Neural progenitor cell (in vitro differentiated cells): ENCODE results near the gene GZMH. TPM values are rescaled to one million over a fixed set of nuclear protein-coding genes. Genes with fewer than 3 reads are reported as not detected.

ENCODE experiments used
- DNase-seq: peaks from one replicate; pipeline ENCODE4 v3.0.0-alpha.2; 2016; ENCODE audit warnings: low spot score
- H2AFZ ChIP-seq: fragments of 200-600 bp; sonication (generic); replicated peaks from 2 replicates; pipeline ENCODE4 v1.6.1; 2016; ENCODE audit warnings: antibody characterized with exemption
- H3F3A ChIP-seq: fragments of 200-600 bp; sonication (generic); 2 replicates; pipeline ENCODE4 v1.6.1; 2016; ENCODE audit warnings: antibody characterized with exemption, low read depth
- H3K27ac ChIP-seq: fragments of 200-600 bp; sonication (generic); 2 replicates; pipeline ENCODE4 v1.5.1; 2016; ENCODE audit warnings: mild to moderate bottlenecking
- H3K27me3 ChIP-seq: fragments of 200-600 bp; sonication (generic); 2 replicates; pipeline ENCODE4 v1.6.1; 2016; ENCODE audit warnings: mild to moderate bottlenecking, moderate library complexity
- H3K36me3 ChIP-seq: fragments of 200-600 bp; sonication (generic); 2 replicates; pipeline ENCODE4 v1.5.1; 2016
- H3K4me1 ChIP-seq: fragments of 200-600 bp; sonication (generic); 2 replicates; pipeline ENCODE4 v1.6.1; 2016; ENCODE audit warnings: mixed run types
- H3K4me2 ChIP-seq: fragments of 200-600 bp; sonication (generic); 2 replicates; pipeline ENCODE4 v1.6.1; 2016
- H3K4me3 ChIP-seq: fragments of 200-600 bp; sonication (generic); 2 replicates; pipeline ENCODE4 v1.5.1; 2016
- H3K79me2 ChIP-seq: fragments of 200-600 bp; sonication (generic); 2 replicates; pipeline ENCODE4 v1.6.1; 2016; ENCODE audit warnings: low read depth
- H3K9ac ChIP-seq: fragments of 200-600 bp; sonication (generic); 2 replicates; pipeline ENCODE4 v1.6.1; 2016
- H3K9me3 ChIP-seq: fragments of 200-600 bp; sonication (generic); 2 replicates; pipeline ENCODE4 v1.5.1; 2016; ENCODE audit warnings: low read depth
- H4K20me1 ChIP-seq: fragments of 200-600 bp; sonication (generic); 2 replicates; pipeline ENCODE4 v1.6.1; 2016; ENCODE audit warnings: low read depth
- H3K27ac Mint-ChIP-seq: 3 replicates; pipeline ENCODE4 v1.8.0; 2021; ENCODE audit warnings: mixed read lengths
- H3K27me3 Mint-ChIP-seq: 2 replicates; pipeline ENCODE4 v1.8.0; 2022; ENCODE audit warnings: low read depth, mild to moderate bottlenecking, inconsistent platforms, moderate library complexity, mixed read lengths; ENCODE audit not compliant: insufficient read depth
- H3K36me3 Mint-ChIP-seq: 3 replicates; pipeline ENCODE4 v1.8.0; 2021; ENCODE audit warnings: mixed read lengths
- H3K4me1 Mint-ChIP-seq: 3 replicates; pipeline ENCODE4 v1.8.0; 2021; ENCODE audit warnings: mixed read lengths
- H3K4me3 Mint-ChIP-seq: 3 replicates; pipeline ENCODE4 v1.8.0; 2021; ENCODE audit warnings: mild to moderate bottlenecking, moderate library complexity, mixed read lengths
- H3K9me3 Mint-ChIP-seq: 3 replicates; pipeline ENCODE4 v1.8.0; 2020; ENCODE audit warnings: mixed read lengths
- EZH2 ChIP-seq: fragments of 200-600 bp; sonication (generic); IDR thresholded peaks from 2 replicates; pipeline ENCODE4 v1.6.1; 2017; ENCODE audit warnings: antibody characterized with exemption, mild to moderate bottlenecking, moderate library complexity
- EZH2phosphoT487 ChIP-seq: fragments of 200-600 bp; sonication (generic); IDR thresholded peaks from 2 replicates; pipeline ENCODE4 v1.6.1; 2017; ENCODE audit warnings: antibody characterized with exemption
- total RNA-seq: library from RNA; depleted of rRNA; stranded (reverse); fragments of >200 nt; gene quantifications from 2 replicates; pipeline ENCODE4 v1.2.3, GENCODE V29; 2015; ENCODE audit warnings: low replicate concordance
- TF ChIP-seq, protein P1 (sequence below): fragments of 200-600 bp; sonication (generic); IDR thresholded peaks from 2 replicates; pipeline ENCODE4 v1.5.1; 2017; ENCODE audit warnings: antibody characterized with exemption, mild to moderate bottlenecking

GZMH gene
- total RNA-seq, 1 donor from 2014 or later: not detected

DNA sequence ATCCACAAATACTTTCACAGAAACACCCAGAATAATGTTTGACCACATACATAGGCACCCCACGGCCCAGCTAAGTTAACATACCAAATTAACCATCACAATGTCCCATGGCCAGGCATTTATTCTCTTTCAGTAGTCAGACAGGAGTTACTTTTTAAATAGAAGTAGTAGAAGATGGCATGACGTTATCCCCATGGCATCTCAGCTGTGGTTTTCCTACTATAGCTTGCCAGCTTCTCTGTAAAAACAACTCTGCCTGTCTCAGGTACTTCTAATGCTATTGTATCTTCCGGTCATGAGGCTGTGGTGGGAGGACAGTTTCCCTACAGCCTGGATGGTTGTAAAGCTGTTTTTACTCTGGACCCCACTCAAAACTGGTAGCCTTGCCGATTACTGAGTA lies 52.7 kb downstream of the GZMH start:
- H3K4me1 Mint-ChIP-seq: no peaks in the 10 kb centered on the region
- H3K4me2 ChIP-seq: no peak overlapping the region
- DNase-seq: no peak
- H3K27ac ChIP-seq: no peak overlapping the region
- peaks cover 2% of the 10 kb centered on the region for H3K27me3 Mint-ChIP-seq
- no peaks in the 10 kb centered on the region for H3K9me3 Mint-ChIP-seq
- no peak overlapping the region for H3K4me3 ChIP-seq
- H2AFZ ChIP-seq: no peak overlapping the region
- no peaks in the 10 kb centered on the region for H4K20me1 ChIP-seq
- no peak overlapping the region for H3K9ac ChIP-seq
- H3K36me3 Mint-ChIP-seq: no peaks in the 10 kb centered on the region
- no peaks in the 10 kb centered on the region for H3K27me3 ChIP-seq
- no peaks in the 10 kb centered on the region for H3K9me3 ChIP-seq
- H3F3A ChIP-seq: no peaks in the 10 kb centered on the region
- H3K4me3 Mint-ChIP-seq: no peak overlapping the region
- TF ChIP-seq, protein P1, sequence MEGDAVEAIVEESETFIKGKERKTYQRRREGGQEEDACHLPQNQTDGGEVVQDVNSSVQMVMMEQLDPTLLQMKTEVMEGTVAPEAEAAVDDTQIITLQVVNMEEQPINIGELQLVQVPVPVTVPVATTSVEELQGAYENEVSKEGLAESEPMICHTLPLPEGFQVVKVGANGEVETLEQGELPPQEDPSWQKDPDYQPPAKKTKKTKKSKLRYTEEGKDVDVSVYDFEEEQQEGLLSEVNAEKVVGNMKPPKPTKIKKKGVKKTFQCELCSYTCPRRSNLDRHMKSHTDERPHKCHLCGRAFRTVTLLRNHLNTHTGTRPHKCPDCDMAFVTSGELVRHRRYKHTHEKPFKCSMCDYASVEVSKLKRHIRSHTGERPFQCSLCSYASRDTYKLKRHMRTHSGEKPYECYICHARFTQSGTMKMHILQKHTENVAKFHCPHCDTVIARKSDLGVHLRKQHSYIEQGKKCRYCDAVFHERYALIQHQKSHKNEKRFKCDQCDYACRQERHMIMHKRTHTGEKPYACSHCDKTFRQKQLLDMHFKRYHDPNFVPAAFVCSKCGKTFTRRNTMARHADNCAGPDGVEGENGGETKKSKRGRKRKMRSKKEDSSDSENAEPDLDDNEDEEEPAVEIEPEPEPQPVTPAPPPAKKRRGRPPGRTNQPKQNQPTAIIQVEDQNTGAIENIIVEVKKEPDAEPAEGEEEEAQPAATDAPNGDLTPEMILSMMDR: no peak
- TF ChIP-seq EZH2 (no peak), EZH2phosphoT487 (no peak)
- H3K79me2 ChIP-seq: no peaks in the 10 kb centered on the region
- H3K27ac Mint-ChIP-seq: no peak overlapping the region
- no peaks in the 10 kb centered on the region for H3K4me1 ChIP-seq
- no peaks in the 10 kb centered on the region for H3K36me3 ChIP-seq

Other genes starting within 250 kb of the GZMH start
- gene NFATC4, start 241.5 kb downstream of the GZMH start, total RNA-seq: 38.2 and 95.3 TPM in 2 replicates
- 15.5 and 34.3 TPM in 2 replicates for gene NYNRIN, start 210.7 kb downstream of the GZMH start, total RNA-seq
- gene CBLN3, start 180.0 kb downstream of the GZMH start, total RNA-seq: 0.25 TPM in 1 of 2 replicates, not detected in the other
- 20.4 and 34.7 TPM in 2 replicates for gene KHNYN, start 179.7 kb downstream of the GZMH start, total RNA-seq
- gene SDR39U1, start 166.9 kb downstream of the GZMH start, total RNA-seq: 19.0 and 37.8 TPM in 2 replicates
- not detected in 2 replicates for gene CMA1, start 101.4 kb downstream of the GZMH start, total RNA-seq
- gene CTSG, start 33.4 kb downstream of the GZMH start, total RNA-seq: not detected in 2 replicates
- not detected in 2 replicates for gene GZMB, start 24.5 kb upstream of the GZMH start, total RNA-seq